ENCODE results near the gene ETNK2.

DNA sequence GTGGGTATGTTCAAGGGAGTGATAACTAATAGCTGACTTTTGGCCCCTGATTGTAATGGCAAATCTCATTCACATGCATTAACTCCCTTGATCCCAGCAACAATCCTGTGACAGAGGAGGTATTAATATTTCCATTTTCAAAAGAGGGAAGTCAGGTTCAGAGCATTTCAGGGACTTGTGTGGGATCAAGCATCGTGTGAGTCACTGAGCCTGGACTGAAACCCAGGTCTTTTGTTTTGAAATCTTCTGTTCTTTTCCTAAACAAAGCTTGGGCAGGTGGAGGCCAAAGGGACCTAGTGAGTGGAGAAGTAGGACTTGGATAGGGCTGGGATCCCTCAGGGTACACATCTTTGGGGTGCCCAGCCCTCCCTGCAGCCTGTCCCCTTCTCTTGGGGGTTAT, 37.9 kb downstream of the ETNK2 start:
- TF ChIP-seq, protein P1, sequence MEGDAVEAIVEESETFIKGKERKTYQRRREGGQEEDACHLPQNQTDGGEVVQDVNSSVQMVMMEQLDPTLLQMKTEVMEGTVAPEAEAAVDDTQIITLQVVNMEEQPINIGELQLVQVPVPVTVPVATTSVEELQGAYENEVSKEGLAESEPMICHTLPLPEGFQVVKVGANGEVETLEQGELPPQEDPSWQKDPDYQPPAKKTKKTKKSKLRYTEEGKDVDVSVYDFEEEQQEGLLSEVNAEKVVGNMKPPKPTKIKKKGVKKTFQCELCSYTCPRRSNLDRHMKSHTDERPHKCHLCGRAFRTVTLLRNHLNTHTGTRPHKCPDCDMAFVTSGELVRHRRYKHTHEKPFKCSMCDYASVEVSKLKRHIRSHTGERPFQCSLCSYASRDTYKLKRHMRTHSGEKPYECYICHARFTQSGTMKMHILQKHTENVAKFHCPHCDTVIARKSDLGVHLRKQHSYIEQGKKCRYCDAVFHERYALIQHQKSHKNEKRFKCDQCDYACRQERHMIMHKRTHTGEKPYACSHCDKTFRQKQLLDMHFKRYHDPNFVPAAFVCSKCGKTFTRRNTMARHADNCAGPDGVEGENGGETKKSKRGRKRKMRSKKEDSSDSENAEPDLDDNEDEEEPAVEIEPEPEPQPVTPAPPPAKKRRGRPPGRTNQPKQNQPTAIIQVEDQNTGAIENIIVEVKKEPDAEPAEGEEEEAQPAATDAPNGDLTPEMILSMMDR (IDR thresholded peaks at IDR 0.05), result no peak
- TF ChIP-seq POLR2A (IDR thresholded peaks at IDR 0.05), result no peak

Measured in testis (tissue), 2 donors.